Colonic mucosa (tissue), 4 donors: ENCODE data around the gene DLG2. TPM values are rescaled to one million over a fixed set of nuclear protein-coding genes. Genes with fewer than 3 reads are reported as not detected.

Source experiments
- DNase-seq: peaks from one replicate; pipeline ENCODE4 v3.0.0-alpha.2; 2020
- H3K27ac ChIP-seq: fragments of 200-600 bp; one replicate; pipeline ENCODE4 v1.8.0; 2021
- H3K27me3 ChIP-seq: fragments of 200-600 bp; one replicate; pipeline ENCODE4 v1.8.0; 2021
- H3K36me3 ChIP-seq: fragments of 200-600 bp; one replicate; pipeline ENCODE4 v1.8.0; 2021
- H3K4me1 ChIP-seq: fragments of 200-600 bp; one replicate; pipeline ENCODE4 v1.8.0; 2021; ENCODE audit warnings: mild to moderate bottlenecking
- H3K4me3 ChIP-seq: fragments of 200-600 bp; one replicate; pipeline ENCODE4 v1.8.0; 2021
- H3K9ac ChIP-seq, 2 donors: one replicate each; pipeline ENCODE4 v1.7.0; 2013; ENCODE audit warnings: control low read depth in 2 of 2, low read depth in 2 of 2, low read length in 2 of 2
- H3K9me3 ChIP-seq: fragments of 200-600 bp; one replicate; pipeline ENCODE4 v1.8.0; 2021
- intact Hi-C: fragments of 100-400 bp; cut with DNase I; formaldehyde crosslinking; loops from one replicate; pipeline ENCODE4 v1.14.1; 2022
- total RNA-seq, 2 donors: library from RNA; stranded (reverse); fragmentation: NEBNext Ultra II Directional in 1 of 2; extraction: Animal tissue kit (Norgen Biotek cat#: 25700) in 1 of 2; gene quantifications; one replicate each; pipeline ENCODE4 v1.2.1, GENCODE V29; 2021
- TF ChIP-seq, protein P1 (sequence below): fragments of 200-600 bp; IDR thresholded peaks from one replicate; pipeline ENCODE4 v1.8.0; 2022; ENCODE audit warnings: antibody characterized with exemption, mild to moderate bottlenecking
- donor health status: healthy.
- donor health status: DM: no; HTN: no; CAD: no.
- donor health status: DM: no; HTN: no; CAD: no.

DLG2 gene
- total RNA-seq, 2 donors from 2014 or later: 1.4 to 3.3 TPM

DNA sequence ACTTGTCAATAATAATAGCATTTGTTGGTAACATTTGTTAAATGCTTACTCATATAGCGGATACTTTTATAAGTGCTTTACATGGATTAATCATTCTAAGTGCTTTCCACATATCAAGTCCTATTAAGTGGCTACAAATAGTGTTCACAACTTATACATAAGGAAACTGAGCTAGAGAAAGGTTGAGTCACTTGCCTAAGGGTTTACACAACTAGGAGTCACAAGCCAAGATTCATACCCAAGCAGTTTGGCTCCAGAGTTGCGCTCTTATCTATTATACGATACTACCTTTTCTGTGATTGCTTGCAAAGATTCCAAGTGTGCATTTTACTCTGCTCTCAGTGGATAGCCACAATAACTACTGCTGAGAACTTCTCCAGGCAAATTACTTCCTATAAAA is 2125.1 kb downstream of the DLG2 start:
- H3K4me1 ChIP-seq: no peaks in the 10 kb centered on the region
- no peaks in the 10 kb centered on the region for H3K27me3 ChIP-seq
- DNase-seq: no peak
- H3K36me3 ChIP-seq: no peaks in the 10 kb centered on the region
- TF ChIP-seq, protein P1, sequence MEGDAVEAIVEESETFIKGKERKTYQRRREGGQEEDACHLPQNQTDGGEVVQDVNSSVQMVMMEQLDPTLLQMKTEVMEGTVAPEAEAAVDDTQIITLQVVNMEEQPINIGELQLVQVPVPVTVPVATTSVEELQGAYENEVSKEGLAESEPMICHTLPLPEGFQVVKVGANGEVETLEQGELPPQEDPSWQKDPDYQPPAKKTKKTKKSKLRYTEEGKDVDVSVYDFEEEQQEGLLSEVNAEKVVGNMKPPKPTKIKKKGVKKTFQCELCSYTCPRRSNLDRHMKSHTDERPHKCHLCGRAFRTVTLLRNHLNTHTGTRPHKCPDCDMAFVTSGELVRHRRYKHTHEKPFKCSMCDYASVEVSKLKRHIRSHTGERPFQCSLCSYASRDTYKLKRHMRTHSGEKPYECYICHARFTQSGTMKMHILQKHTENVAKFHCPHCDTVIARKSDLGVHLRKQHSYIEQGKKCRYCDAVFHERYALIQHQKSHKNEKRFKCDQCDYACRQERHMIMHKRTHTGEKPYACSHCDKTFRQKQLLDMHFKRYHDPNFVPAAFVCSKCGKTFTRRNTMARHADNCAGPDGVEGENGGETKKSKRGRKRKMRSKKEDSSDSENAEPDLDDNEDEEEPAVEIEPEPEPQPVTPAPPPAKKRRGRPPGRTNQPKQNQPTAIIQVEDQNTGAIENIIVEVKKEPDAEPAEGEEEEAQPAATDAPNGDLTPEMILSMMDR: no peak
- intact Hi-C loops: no loop called here
- no peak overlapping the region for H3K27ac ChIP-seq
- no peak overlapping the region for H3K9ac ChIP-seq
- no peaks in the 10 kb centered on the region for H3K9me3 ChIP-seq
- H3K4me3 ChIP-seq: no peak overlapping the region

DNA sequence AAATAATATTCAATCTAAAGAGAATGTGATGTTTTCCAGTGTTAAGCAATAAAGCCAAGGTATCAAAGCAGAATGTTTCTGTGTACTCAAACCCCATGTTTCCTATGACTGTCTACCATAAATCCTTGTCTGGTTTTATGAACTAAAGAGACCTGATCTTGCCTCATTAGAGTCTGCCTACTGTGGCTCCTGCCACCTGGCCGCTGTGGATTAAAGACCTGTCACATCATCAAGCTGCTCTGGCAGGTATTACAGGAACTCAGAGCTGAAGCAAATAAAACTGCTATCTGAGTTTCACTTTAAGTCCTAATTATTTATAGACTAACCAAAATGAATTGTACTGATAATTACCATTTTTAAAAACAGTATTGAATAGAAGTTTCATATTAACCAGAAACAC is 2133.2 kb downstream of the DLG2 start:
- Histone ChIP-seq H3K4me1 (no peaks in the 10 kb centered on the region), H3K9ac (no peak overlapping the region), H3K27me3 (no peaks in the 10 kb centered on the region), H3K9me3 (no peaks in the 10 kb centered on the region), H3K4me3 (no peak overlapping the region), H3K36me3 (no peaks in the 10 kb centered on the region), H3K27ac (no peak overlapping the region)
- TF ChIP-seq, protein P1: no peak
- no peak for DNase-seq
- intact Hi-C loops: no loop called here

DNA sequence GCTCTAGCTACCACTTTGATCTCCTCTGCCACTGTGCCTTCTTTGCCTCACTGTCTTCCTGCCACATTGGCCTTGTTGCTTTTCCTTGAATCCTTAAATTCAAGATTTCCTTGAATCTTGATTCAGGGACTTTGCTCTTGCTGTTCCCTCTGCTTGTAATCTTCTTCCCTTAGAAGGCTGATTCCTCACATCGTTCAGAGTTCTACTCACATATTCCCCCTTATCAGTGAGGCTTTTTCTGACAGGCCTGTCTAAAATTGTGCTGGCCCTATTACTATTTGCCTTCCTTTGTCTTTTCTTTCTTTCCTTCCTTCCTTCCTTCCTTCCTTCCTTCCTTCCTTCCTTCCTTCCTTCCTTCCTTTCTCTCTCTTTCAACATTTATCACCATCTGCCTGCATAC is 2134.1 kb downstream of the DLG2 start:
- Histone ChIP-seq H3K27ac (no peak overlapping the region), H3K9ac (no peak overlapping the region), H3K9me3 (no peaks in the 10 kb centered on the region), H3K27me3 (no peaks in the 10 kb centered on the region), H3K36me3 (no peaks in the 10 kb centered on the region), H3K4me1 (no peaks in the 10 kb centered on the region), H3K4me3 (no peak overlapping the region)
- TF ChIP-seq, protein P1: no peak
- intact Hi-C loops: no loop called here
- DNase-seq: no peak

DNA sequence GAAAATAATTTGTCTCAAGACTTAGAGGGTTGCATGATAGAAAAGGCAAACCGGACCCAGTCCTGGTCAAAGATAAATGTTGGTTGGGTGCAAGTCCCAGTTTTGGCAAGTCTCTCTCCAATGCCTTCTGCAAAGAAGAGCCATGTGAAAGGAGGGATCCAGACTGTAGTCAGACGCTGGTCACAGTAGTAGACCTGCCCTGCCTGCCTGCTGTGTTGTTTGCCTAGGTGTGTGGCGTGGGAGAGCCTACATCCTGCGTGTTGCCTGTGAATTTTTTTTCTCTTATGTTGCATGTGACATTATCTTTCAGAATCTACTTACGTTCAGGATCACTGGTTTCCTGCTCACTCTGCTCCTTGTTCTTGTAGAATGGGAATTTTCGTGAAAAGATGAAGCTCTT is 2143.3 kb downstream of the DLG2 start:
- Histone ChIP-seq H3K27ac (no peak overlapping the region), H3K9ac (no peak overlapping the region), H3K4me1 (no peaks in the 10 kb centered on the region), H3K4me3 (no peak overlapping the region), H3K9me3 (no peaks in the 10 kb centered on the region), H3K36me3 (no peaks in the 10 kb centered on the region), H3K27me3 (no peaks in the 10 kb centered on the region)
- TF ChIP-seq, protein P1: no peak
- intact Hi-C loops: no loop called here
- no peak for DNase-seq

DNA sequence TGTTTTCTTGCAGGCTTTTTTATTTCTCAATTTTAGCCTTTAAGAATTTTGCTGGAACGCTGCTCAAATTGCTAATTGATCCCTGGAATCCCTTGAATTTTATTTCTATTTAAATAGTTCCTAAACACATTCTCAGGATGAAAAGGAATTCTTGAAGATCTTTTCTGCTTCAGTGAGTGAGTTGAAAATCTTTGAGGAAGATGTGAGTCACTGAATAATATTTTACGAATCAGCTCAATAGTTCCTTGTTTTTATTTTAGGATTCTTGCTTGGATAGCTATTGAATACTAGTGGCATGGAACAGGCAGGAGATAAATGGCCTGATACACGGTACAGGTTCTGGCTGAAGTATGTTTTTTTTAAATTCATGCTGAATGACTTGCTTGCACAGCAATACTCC is 2146.3 kb downstream of the DLG2 start:
- intact Hi-C loops: no loop called here

More for the DNA sequence above, 2146.3 kb downstream of the DLG2 start:
- Histone ChIP-seq H3K9me3 (no peaks in the 10 kb centered on the region), H3K27ac (no peak overlapping the region), H3K27me3 (no peaks in the 10 kb centered on the region), H3K36me3 (no peaks in the 10 kb centered on the region), H3K9ac (no peak overlapping the region), H3K4me1 (no peaks in the 10 kb centered on the region), H3K4me3 (no peak overlapping the region)
- DNase-seq: no peak
- TF ChIP-seq, protein P1: no peak
